Heart left ventricle (tissue), 13 donors: ENCODE data around the gene SHE.

Source experiments
- POLR2A ChIP-seq, 2 donors: fragments of 450-650 bp; IDR thresholded peaks; one replicate each; pipeline ENCODE4 v1.6.1; 2017; ENCODE audit warnings: antibody characterized with exemption in 2 of 2, mild to moderate bottlenecking in 2 of 2, moderate library complexity in 2 of 2
- TF ChIP-seq, protein P1 (sequence below), 12 donors: fragments of 200-600 bp; sonication (generic) in 4 of 12; IDR thresholded peaks; one replicate each; pipeline versions ENCODE4 v1.5.0 to v1.8.0; 2018 to 2022; ENCODE audit warnings: antibody characterized with exemption in 12 of 12, mild to moderate bottlenecking in 5 of 12
- donor health status: ischemic (EF 13 %, LVEDD 7.1; RV severe dilation, severe dysfunction).
- donor health status: DM: no; HTN: yes; CAD: no.
- donor health status: DM: no; HTN: no; CAD: no.
- donor health status: ischemic (EF 25% LVEDD 6.9; RV normal size, moderate dysfunction).
- donor health status: ischemic (EF 25% LVEDD 5.7; RV mildly dilated, moderate dysfunction).
- donor health status: ischemic (EF 35%, LVEDD 5.7; RV mildly dilated, moderate dysfunction).
- donor health status: nonischemic (EF 11% LVEDD 7.7; RV severe dilation, severe dysfunction).
- donor health status: DM: yes; HTN: yes; CAD: no.
- donor health status: PGD.
- donor health status: ischemic (EF 29% LVEDD 5.4; RV normal size, mild dysfunction).
- donor health status: nonischemic (EF 23%, LVEDD 6.1; RV moderate dilation, normal function).

DNA sequence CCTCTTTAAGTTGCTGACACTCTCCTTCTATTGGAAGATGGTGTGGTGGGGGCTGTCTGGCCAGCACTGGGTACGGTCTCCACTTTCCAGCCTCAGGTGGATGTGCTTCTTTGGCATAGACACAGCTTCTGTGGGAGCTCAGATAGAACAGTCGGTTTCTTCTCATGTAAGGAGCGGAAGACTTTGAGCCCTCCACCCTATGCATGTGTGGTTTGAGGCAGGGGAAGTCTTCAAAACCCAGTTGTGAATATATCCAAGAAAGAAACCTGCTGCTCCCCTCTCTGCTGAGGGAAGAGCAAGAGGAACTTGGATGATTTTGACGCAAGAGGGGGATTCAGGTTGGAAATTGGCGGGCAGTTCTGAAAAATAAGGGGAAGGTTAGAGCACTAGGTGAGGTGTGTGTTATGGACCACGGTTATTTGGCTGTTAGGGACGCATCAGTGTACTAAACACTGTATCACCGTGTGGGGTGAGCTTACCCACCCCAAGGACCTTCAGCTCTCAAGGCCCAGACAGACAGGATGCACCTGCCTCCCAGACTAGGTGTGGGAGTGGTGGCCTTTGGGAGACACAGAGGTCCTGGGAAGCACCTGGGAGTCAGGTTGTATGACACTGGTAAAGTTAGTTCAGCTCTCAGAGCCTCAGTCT lies 60.8 kb downstream of the SHE start:
- TF ChIP-seq, protein P1, sequence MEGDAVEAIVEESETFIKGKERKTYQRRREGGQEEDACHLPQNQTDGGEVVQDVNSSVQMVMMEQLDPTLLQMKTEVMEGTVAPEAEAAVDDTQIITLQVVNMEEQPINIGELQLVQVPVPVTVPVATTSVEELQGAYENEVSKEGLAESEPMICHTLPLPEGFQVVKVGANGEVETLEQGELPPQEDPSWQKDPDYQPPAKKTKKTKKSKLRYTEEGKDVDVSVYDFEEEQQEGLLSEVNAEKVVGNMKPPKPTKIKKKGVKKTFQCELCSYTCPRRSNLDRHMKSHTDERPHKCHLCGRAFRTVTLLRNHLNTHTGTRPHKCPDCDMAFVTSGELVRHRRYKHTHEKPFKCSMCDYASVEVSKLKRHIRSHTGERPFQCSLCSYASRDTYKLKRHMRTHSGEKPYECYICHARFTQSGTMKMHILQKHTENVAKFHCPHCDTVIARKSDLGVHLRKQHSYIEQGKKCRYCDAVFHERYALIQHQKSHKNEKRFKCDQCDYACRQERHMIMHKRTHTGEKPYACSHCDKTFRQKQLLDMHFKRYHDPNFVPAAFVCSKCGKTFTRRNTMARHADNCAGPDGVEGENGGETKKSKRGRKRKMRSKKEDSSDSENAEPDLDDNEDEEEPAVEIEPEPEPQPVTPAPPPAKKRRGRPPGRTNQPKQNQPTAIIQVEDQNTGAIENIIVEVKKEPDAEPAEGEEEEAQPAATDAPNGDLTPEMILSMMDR (IDR thresholded peaks at IDR 0.05) = no peak
- no peak for TF ChIP-seq POLR2A (IDR thresholded peaks at IDR 0.05)
